HepG2 (cell line): Measurements from ENCODE around the gene ANAPC16.

ENCODE experiments used
- MYPOP ChIP-seq: sonication (generic); formaldehyde crosslinking; IDR thresholded peaks from 2 replicates; pipeline ENCODE4 v1.8.1; 2023; ENCODE audit warnings: mild to moderate bottlenecking, moderate library complexity, missing genetic modification reagents
- ZNF235 ChIP-seq: sonication (generic); formaldehyde crosslinking; IDR thresholded peaks from 2 replicates; pipeline ENCODE4 v1.8.1; 2023; ENCODE audit warnings: mild to moderate bottlenecking, missing genetic modification reagents, borderline replicate concordance

DNA sequence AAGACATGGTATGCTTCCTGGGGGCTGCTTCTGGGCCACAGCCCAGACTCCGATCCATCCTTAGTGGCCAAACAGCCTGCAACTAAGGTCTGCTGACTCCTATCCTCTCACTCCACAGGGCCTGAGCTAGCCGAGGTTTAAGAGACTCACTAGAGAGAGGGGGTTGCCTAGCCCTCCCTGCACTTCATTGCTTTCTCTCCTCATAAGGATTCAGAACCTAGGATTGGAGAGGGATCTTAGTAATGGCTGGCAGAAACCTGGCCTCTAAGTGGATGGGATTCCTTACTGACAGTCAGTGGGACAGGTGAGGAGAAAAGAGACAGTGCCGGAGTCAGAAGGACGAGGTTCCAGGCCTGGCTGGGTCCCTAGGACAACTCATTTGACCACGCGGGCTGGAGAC is 49.7 kb downstream of the ANAPC16 start:
- no peak for TF ChIP-seq ZNF235 (CRISPR knock-in tag)
- no peak for TF ChIP-seq MYPOP (CRISPR knock-in tag)
